ENCODE data around the gene FHL3.

Gene FHL3

DNA sequence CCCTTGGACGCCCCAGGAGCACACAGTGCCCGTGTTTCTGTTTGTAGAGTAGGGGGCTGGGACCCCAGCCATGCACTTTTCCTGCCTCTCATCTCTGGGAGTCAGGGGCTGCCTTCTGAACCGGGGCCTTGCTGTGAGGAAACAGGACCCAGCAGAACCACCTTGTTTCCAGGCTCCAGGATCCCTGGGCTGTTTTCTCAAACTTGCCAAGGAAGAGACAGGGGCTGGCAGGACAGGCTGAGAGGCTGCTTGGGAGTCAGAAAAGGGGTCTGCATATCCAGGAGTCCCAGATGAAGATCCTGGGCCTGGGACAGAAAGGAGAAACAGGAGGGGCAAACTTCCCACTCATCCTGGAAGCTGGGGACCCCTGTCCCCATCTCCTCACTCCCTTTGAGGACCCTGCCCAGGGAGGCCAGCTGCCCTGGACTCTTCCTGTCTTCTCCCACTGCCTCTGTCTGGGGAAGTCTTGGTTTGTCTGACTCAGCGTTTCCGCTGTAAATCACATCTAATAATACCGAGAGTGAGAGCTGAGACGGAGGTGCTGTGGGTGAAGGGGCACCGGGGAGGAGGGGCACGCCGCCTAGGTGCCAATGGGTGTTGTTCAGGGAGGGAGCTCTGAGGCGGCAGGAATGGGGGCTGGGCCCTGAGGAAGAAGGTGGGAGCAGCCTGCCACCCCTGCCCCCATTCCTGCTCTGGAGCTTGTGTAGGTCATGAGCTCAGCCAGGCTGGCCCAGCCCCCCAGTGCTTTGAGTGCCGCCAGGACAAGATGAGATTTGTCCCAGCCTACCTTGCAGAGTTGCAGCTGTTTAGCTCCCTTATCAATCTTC, 24.6 kb upstream of the FHL3 start:
- Histone ChIP-seq H3K4me2 (peak overlapping the region; percentile 98), H3K27me3 (ENCODE audit: insufficient read depth, low read depth) (no peaks in the 10 kb centered on the region), H3K36me3 (ENCODE audit: insufficient read depth) (no peaks in the 10 kb centered on the region), H3K4me1 (ENCODE audit: low read depth, poor library complexity, severe bottlenecking) (peaks cover 64% of the 10 kb centered on the region), H3K9ac (peak overlapping the region; percentile 53; the same call in 1 of the 2 replicates), H3K79me2 (ENCODE audit: insufficient read depth, low read depth) (no peaks in the 10 kb centered on the region), H4K20me1 (ENCODE audit: insufficient read depth) (no peaks in the 10 kb centered on the region), H3K4me3 (IDR thresholded peaks at IDR 0.05; ENCODE audit: insufficient read depth, low read depth, low read length) (no peak overlapping the region), H2AFZ (ENCODE audit: low read depth) (peak overlapping the region; percentile 50), H3K27ac (peak overlapping the region; percentile 76)
- TF ChIP-seq, protein P1, sequence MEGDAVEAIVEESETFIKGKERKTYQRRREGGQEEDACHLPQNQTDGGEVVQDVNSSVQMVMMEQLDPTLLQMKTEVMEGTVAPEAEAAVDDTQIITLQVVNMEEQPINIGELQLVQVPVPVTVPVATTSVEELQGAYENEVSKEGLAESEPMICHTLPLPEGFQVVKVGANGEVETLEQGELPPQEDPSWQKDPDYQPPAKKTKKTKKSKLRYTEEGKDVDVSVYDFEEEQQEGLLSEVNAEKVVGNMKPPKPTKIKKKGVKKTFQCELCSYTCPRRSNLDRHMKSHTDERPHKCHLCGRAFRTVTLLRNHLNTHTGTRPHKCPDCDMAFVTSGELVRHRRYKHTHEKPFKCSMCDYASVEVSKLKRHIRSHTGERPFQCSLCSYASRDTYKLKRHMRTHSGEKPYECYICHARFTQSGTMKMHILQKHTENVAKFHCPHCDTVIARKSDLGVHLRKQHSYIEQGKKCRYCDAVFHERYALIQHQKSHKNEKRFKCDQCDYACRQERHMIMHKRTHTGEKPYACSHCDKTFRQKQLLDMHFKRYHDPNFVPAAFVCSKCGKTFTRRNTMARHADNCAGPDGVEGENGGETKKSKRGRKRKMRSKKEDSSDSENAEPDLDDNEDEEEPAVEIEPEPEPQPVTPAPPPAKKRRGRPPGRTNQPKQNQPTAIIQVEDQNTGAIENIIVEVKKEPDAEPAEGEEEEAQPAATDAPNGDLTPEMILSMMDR (conservative IDR thresholded peaks at IDR 0.05; ENCODE audit: low read depth, low read length), result no peak

- H3K27ac ChIP-seq, result peak overlapping the region; percentile 76
- H3K36me3 ChIP-seq (ENCODE audit: insufficient read depth), result no peaks in the 10 kb centered on the region
- H3K4me3 ChIP-seq (IDR thresholded peaks at IDR 0.05; ENCODE audit: insufficient read depth, low read depth, low read length), result peak overlapping the region; percentile 16
- H3K9ac ChIP-seq, result peak overlapping the region; percentile 53; the same call in 1 of the 2 replicates
- no peak overlapping the region for H2AFZ ChIP-seq (ENCODE audit: low read depth)
- H3K4me2 ChIP-seq, result peak overlapping the region; percentile 98
- no peaks in the 10 kb centered on the region for H3K27me3 ChIP-seq (ENCODE audit: insufficient read depth, low read depth)
- TF ChIP-seq, protein P1 (conservative IDR thresholded peaks at IDR 0.05; ENCODE audit: low read depth, low read length), result no peak
- H3K4me1 ChIP-seq (ENCODE audit: low read depth, poor library complexity, severe bottlenecking), result peaks cover 64% of the 10 kb centered on the region
- H3K79me2 ChIP-seq (ENCODE audit: insufficient read depth, low read depth), result no peaks in the 10 kb centered on the region
- H4K20me1 ChIP-seq (ENCODE audit: insufficient read depth), result no peaks in the 10 kb centered on the region
Measured at GRCh38 chr1:38029081-38029681, 23.9 kb upstream of the FHL3 start.

GRCh38 chr1:38028671-38029070, 23.4 kb upstream of the FHL3 start:
- TF ChIP-seq, protein P1 (conservative IDR thresholded peaks at IDR 0.05; ENCODE audit: low read depth, low read length), result peak; percentile 38; the same call in 1 of the 2 replicates
- H3K4me2 ChIP-seq, result peak overlapping the region; percentile 98
- H3K4me3 ChIP-seq (IDR thresholded peaks at IDR 0.05; ENCODE audit: insufficient read depth, low read depth, low read length), result peak overlapping the region; percentile 16
- no peaks in the 10 kb centered on the region for H4K20me1 ChIP-seq (ENCODE audit: insufficient read depth)
- peaks cover 64% of the 10 kb centered on the region for H3K4me1 ChIP-seq (ENCODE audit: low read depth, poor library complexity, severe bottlenecking)
- no peaks in the 10 kb centered on the region for H3K79me2 ChIP-seq (ENCODE audit: insufficient read depth, low read depth)
- no peaks in the 10 kb centered on the region for H3K36me3 ChIP-seq (ENCODE audit: insufficient read depth)
- no peaks in the 10 kb centered on the region for H3K27me3 ChIP-seq (ENCODE audit: insufficient read depth, low read depth)
- peak overlapping the region; percentile 25; the same call in 1 of the 2 replicates for H3K9ac ChIP-seq
- H3K27ac ChIP-seq, result peak overlapping the region; percentile 76
- no peak overlapping the region for H2AFZ ChIP-seq (ENCODE audit: low read depth)

DNA sequence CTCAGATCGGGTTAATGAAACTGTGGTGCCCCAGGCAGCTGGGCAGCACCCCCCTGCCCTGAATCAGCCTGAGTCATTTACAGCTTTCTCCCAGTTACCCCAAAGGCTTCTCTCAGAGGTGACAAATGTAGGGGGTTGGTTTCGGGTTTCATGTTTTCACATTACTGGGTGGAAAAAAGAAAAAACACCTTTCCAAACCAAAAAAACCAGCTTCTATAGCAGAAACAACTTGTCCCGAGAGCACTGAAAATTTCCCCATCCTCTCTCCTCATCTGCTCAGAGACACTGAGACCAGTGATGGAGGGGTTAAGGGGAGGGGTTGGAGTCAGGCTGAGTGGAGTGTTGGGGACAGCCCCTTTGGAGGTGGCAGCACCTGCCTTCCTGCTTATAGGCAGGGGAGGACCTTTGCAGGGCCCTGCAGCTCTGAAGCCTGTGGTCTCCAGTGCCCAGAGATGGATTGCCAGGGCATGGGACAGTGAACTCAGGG, 22.8 kb upstream of the FHL3 start:
- no peaks in the 10 kb centered on the region for H3K27me3 ChIP-seq (ENCODE audit: insufficient read depth, low read depth)
- H3K4me1 ChIP-seq (ENCODE audit: low read depth, poor library complexity, severe bottlenecking), result peaks cover 64% of the 10 kb centered on the region
- H3K79me2 ChIP-seq (ENCODE audit: insufficient read depth, low read depth), result no peaks in the 10 kb centered on the region
- H3K9ac ChIP-seq, result peak overlapping the region; percentile 25; the same call in 1 of the 2 replicates
- peak overlapping the region; percentile 98 for H3K4me2 ChIP-seq
- TF ChIP-seq, protein P1 (conservative IDR thresholded peaks at IDR 0.05; ENCODE audit: low read depth, low read length), result no peak
- H3K36me3 ChIP-seq (ENCODE audit: insufficient read depth), result no peaks in the 10 kb centered on the region
- H3K27ac ChIP-seq, result peak overlapping the region; percentile 76
- peak overlapping the region; percentile 16 for H3K4me3 ChIP-seq (IDR thresholded peaks at IDR 0.05; ENCODE audit: insufficient read depth, low read depth, low read length)
- no peak overlapping the region for H2AFZ ChIP-seq (ENCODE audit: low read depth)
- no peaks in the 10 kb centered on the region for H4K20me1 ChIP-seq (ENCODE audit: insufficient read depth)

Data from KMS-11 (cell line).